Hair follicle dermal papilla cell (primary cell): ENCODE data around the gene SUCLG1. TPM values are rescaled to one million over a fixed set of nuclear protein-coding genes. Genes with fewer than 3 reads are reported as not detected.

ENCODE experiments used
- total RNA-seq: library from RNA; depleted of rRNA; stranded (reverse); fragments of >200 nt; gene quantifications from 2 replicates; pipeline ENCODE4 v1.2.3, GENCODE V29; 2012

Gene SUCLG1
- total RNA-seq, result 39.8 and 40.9 TPM in 2 replicates

GRCh38 chr2:84459018-84459943 is at the start of gene SUCLG1:
Gene SUCLG1, minus strand, starts transcription at chr2:84459280. Its CDS starts 11 bp downstream, at chr2:84459269.

Other genes starting within 250 kb of the SUCLG1 start
- under 0.01 and 0.32 TPM in 2 replicates for gene DNAH6, start 57.2 kb upstream of the SUCLG1 start, total RNA-seq